Measurements from ENCODE around the gene WTAP.

DNA sequence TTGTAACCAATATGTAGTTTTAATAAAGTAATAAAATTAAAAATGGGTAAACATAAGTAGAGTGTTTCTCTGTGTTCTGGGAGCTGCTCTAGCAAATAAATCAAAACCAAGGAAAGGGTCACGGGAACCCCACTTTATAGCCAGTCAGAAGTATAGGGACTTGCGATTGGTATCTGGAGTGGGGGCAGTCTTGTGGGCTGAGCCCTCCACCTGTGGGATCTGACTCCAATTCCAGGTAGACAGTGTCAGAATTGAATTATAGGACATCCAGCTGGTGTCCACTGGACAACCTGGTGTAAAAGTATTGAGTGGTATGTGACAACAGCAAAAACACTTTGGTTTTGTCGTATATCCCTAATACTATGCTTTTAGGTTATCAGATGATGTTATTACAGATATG is 48.7 kb upstream of the WTAP start:
- TF ChIP-seq, protein P1, sequence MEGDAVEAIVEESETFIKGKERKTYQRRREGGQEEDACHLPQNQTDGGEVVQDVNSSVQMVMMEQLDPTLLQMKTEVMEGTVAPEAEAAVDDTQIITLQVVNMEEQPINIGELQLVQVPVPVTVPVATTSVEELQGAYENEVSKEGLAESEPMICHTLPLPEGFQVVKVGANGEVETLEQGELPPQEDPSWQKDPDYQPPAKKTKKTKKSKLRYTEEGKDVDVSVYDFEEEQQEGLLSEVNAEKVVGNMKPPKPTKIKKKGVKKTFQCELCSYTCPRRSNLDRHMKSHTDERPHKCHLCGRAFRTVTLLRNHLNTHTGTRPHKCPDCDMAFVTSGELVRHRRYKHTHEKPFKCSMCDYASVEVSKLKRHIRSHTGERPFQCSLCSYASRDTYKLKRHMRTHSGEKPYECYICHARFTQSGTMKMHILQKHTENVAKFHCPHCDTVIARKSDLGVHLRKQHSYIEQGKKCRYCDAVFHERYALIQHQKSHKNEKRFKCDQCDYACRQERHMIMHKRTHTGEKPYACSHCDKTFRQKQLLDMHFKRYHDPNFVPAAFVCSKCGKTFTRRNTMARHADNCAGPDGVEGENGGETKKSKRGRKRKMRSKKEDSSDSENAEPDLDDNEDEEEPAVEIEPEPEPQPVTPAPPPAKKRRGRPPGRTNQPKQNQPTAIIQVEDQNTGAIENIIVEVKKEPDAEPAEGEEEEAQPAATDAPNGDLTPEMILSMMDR (conservative IDR thresholded peaks at IDR 0.05), result no peak
- no peak for TF ChIP-seq EZH2 (IDR thresholded peaks at IDR 0.05; ENCODE audit: low read depth)
